ENCODE data around the gene FOXD4L3.
"Not testable (repeated sequence)": the region's sequence is repeated elsewhere in the genome, so short reads cannot be mapped to it uniquely, and the experiment has no call there.

Gene FOXD4L3

DNA sequence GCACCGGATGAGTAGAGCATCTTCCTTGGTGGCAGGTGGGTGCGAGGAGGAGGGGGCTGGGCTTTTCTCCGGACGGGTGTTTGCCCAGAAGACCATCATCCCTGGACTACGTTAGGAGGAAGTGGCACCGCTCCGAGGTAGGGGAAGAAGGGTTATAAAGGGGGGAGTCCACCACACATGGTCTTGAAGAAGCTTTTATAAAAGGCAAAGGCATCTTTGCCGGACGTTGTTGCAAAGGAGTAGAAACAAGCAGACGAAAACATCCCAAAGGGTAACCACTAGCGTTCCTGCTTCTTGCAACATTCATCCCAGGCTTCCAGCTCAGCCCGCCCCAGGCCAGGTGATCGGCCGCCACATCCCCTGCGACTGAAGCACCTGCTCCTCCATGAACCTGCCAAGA is at the start of gene FOXD4L3:
Gene FOXD4L3, plus strand, starts transcription at position 301 of the 400 bp plus-strand sequence. Its CDS starts 85 bp downstream, at position 386.
- not testable (repeated sequence) for DNase-seq

DNA sequence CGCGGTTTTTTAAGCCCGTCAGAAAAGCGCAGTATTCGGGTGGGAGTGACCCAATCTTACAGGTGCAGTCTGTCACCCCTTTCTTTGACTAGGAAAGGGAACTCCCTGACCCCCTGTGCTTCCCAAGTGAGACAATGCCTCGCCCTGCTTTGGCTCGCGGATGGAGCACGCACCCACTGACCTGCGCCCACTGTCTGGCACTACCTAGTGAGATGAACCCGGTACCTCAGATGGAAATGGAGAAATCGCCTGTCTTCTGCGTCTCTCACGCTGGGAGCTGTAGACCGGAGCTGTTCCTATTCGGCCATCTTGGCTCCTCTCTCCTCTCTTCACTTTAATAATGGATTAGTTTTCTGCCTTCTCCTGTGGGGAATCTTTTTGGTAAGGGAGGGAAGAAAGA is 21.6 kb upstream of the FOXD4L3 start:
- not testable (repeated sequence) for DNase-seq

GRCh38 chr9:68303771-68304170 is 1.1 kb downstream of the FOXD4L3 start:
- not testable (repeated sequence) for DNase-seq

- not testable (repeated sequence) for DNase-seq
Observed at GRCh38 chr9:68304212-68304611, 1.5 kb downstream of the FOXD4L3 start.

- DNase-seq: not testable (repeated sequence)
Observed at GRCh38 chr9:68304777-68305176, 2.1 kb downstream of the FOXD4L3 start.

- DNase-seq: not testable (repeated sequence)
Observed at GRCh38 chr9:68305680-68306285, 3.1 kb downstream of the FOXD4L3 start.

GRCh38 chr9:68306391-68306964 is 3.8 kb downstream of the FOXD4L3 start:
- not testable (repeated sequence) for DNase-seq

GRCh38 chr9:68307127-68307526 is 4.5 kb downstream of the FOXD4L3 start:
- not testable (repeated sequence) for DNase-seq

DNA sequence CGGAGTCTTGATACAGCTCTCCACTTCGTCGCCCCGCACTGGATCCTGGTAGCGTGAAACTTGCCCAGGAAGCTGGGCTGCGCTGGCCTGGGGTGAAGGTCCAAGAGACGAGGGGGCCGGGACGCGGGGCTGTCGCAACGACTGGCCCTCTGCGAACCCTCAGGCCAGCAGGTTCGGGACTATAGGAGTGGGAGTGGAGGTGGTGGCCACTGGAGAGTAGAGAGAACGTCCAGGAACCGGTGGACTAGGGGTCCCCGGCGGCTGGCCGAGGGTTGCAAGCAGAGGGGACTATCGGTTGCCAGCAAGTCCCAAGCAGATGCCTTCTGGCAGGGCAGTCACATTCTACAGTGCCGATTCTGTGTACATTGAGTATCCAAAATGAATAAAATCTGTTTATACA is 5.0 kb downstream of the FOXD4L3 start:
- DNase-seq: not testable (repeated sequence)

DNA sequence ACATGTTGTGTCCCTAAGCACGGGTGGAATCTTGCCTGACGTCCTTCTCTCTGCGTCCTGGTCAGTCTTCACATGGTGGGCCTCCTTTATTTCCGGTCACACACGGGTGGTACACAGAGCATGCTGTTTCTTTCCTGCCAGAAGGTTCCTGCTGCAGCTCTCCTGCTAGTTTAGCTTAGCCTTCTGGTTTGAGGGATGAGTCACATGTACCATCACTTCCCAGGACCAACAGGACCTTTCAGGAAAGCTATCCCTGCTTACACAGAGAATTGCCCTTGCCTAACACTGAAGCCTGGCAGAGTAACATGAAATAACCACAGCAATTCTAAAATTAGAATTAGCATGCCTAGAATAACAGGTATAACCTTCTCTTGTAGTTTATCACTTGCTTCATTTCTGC is 8.5 kb downstream of the FOXD4L3 start:
- not testable (repeated sequence) for DNase-seq

DNA sequence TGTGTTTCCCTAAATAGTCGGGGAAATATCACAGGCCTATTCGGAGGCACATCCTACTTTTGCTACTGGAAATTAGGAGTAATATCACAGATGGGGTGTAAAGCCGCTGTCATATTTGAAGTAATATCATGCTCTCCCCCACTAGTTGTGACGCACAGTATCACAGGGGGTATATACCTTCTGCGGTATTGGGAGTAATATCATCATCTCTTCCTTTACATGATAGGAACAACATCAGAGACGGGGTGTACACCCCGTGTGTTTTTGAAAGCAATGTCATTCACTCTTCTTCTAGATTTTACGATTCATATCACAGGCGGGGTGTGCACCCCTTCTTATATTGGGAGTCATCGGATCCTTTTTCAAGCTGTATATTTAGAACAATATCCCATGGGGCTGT is 15.5 kb downstream of the FOXD4L3 start:
- DNase-seq: not testable (repeated sequence)

GRCh38 chr9:68323749-68324148 is 21.1 kb downstream of the FOXD4L3 start:
- not testable (repeated sequence) for DNase-seq

- not testable (repeated sequence) for DNase-seq
Observed at GRCh38 chr9:68324518-68324917, 21.9 kb downstream of the FOXD4L3 start.

- not testable (repeated sequence) for DNase-seq
Observed at GRCh38 chr9:68329106-68329505, 26.4 kb downstream of the FOXD4L3 start.

GRCh38 chr9:68330531-68331173 is 28.0 kb downstream of the FOXD4L3 start:
- not testable (repeated sequence) for DNase-seq

DNA sequence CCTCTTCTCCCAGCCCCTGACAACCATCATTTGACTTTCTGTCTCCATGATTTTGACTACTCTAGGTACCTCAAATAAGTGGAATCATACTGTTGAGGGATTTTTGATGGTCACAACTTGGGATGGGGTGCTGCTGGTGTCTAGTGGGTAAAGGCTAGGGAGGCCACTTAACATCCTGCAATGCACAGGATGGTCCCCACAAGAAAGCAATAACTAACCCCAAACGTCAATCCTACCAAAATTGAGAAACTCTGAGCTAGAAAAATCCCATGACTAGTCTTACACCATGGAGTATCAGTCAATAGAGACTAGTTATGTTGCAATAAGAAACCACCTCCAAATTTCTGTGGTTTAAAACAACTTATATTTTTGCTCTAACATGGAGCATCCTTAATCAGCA is 29.5 kb downstream of the FOXD4L3 start:
- DNase-seq: not testable (repeated sequence)

DNA sequence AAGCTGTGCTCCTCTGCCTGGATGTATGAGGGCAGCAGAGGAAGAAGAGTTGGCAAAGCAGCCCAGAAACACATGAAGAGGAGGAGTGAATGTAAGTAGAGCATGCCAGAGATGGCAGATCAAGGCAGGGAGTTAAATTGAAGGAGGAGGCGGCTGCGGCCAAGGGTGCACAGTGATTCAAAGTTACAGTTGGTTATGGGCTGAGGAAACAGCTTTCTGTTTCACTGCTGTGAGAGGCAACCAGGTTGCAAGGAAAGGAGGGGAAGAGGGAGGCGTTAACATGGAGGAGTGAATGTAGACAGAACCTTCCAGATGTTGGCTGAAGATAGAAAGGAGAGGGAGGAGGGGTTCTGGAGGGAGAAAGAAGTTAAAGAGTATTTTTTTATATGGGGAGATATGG is 33.3 kb downstream of the FOXD4L3 start:
- DNase-seq: not testable (repeated sequence)

DNA sequence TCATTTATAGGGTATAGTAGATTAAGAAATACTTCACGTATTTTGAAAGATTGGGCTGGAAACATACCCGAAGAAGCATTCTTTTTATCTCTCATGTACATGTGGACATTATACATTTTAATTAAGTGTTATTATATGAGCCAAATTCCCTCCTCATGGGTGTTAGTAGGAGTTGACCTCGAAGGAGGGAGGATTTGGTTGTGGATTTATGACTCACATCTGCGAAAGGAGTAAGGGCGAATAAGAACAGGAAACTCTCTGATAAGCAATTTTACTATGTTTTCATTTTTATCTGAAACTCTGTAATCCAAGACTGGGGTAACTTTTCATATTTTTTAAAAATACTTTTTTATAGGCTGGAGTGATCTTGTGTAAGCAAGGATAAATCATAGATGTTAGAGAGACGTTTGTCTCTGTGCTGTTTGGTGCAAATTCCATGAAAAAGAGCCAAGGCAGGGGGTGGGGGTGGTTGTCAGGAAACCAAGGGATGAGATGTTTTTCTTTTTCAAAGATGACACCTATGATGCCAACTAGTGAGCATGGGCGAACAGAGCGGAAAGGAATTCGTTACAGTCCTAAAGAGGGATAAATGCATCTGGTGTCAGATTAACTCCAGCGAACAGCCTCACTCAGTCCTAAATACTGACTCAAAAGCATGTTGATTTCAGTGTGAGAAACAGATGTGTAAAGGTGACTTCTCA is 34.1 kb downstream of the FOXD4L3 start:
- not testable (repeated sequence) for DNase-seq

DNA sequence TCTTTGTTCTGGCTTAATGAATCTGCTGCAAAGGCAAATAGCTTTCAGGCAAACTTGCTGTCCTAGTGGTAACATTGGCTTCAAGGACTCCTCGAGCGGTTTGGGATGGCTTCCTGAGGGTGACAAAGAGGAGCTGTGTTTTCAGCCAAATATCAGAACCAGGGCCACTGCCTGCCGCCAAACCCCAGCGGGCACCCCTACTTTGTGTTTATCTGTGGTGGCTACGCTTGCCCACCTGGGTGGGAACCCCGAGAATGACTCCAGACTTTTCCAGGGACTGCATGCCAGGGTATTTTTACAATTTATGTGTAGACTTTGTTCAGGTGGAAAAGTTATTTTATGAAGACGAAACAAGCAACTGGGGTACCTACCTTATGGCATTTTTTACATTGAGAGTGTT is 35.3 kb downstream of the FOXD4L3 start:
- DNase-seq: not testable (repeated sequence)

DNA sequence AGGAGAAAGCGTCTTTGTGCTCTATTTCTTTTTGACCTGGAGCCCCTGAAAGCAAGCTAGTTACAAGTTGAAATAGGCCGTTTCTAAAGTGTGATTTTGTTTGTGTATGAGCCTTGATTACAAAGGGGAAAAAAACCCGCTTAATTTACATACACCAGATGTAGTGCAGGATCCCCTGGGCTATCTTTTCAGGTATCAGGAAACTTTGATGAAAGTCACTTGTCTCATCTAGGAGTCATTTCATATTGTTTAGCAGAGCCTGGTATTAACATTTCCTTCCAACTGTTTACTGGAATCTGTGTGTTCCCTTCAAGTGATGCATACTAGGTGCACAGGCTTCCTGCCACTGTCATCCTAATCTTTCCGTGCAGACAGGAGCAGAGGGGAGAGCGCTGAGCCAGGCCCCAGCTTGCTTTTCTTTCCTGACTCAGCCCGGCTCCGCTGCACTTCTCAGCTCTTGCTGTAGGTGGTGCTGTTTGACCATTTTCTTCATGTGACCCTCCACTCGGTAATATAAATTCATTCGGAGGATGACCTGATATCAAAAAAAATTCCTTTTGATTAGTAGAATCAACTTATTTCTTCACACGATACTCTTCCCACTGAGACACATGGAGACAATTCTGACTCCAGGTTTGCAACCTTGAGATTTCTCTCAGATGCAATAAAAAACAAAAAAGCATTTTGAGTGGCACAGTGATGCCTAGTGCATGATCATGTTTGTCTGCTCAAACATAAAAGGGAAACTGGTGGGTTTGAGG is 39.8 kb downstream of the FOXD4L3 start:
- DNase-seq: not testable (repeated sequence)

DNA sequence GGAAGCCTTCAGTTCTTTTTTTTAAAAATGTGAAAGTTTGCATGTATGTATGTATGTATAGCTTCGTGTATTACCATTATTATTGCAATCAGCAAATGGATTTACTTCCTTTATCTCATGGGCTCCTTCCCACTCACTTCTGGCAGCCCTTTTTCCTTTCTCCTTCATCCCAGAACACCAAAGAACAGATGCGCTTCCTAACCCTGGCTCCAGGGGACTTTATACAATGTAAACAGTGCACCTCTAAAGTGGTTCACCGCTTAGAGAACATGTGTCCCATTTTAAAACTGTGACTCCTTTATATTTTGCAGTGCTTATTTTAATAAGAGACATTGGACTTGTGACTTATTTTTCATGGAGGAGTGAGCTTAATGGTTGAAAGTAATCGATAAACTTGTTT is 40.6 kb downstream of the FOXD4L3 start:
- not testable (repeated sequence) for DNase-seq

DNA sequence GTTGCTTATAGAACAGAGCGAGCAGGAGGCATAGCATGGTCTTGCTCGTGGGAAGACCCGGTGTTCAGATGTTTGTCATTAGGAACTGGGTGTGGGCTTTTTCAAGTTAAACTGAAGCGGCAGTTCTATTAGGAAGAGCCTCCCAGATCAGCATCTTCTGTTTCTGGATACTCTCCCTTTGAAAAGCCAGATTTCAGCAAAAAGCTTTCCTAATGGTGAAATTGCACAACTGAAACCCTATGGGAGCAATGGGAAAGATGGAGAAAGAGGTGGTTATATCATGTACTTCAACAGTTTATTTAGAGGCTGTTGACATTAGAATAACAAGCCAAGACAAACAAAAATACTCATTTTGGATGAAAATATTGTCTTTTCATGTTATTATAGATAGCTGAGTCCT is 41.3 kb downstream of the FOXD4L3 start:
- not testable (repeated sequence) for DNase-seq

- not testable (repeated sequence) for DNase-seq
Observed at GRCh38 chr9:68351689-68352088, 49.0 kb downstream of the FOXD4L3 start.
